Fibroblast of lung (primary cell): Measurements from ENCODE around the gene ZNF280C. TPM values are rescaled to one million over a fixed set of nuclear protein-coding genes. Genes with fewer than 3 reads are reported as not detected.
A peak's percentile ranks its signal among the peaks of the same experiment; 100 is the strongest.

ENCODE experiments used
- DNase-seq, 2 donors: peaks; one replicate each; pipeline versions ENCODE4 v3.0.0 to v3.0.0-alpha.2; 2010; ENCODE audit warnings: low read depth in 2 of 2
- H2AFZ ChIP-seq: 2 replicates; pipeline ENCODE4 v1.5.1; 2012; ENCODE audit warnings: low read length, control low read depth, inconsistent platforms
- H3K27ac ChIP-seq: 2 replicates; pipeline ENCODE4 v1.5.1; 2011; ENCODE audit warnings: low read length, control low read depth; ENCODE audit not compliant: insufficient read depth
- H3K27me3 ChIP-seq: 2 replicates; pipeline ENCODE4 v1.5.1; 2011; ENCODE audit warnings: mild to moderate bottlenecking, low read length; ENCODE audit not compliant: control insufficient read depth, insufficient read depth
- H3K36me3 ChIP-seq: 2 replicates; pipeline ENCODE4 v1.5.1; 2011; ENCODE audit warnings: low read length; ENCODE audit not compliant: control insufficient read depth, insufficient read depth
- H3K4me1 ChIP-seq: 2 replicates; pipeline ENCODE4 v1.5.1; 2011; ENCODE audit warnings: low read length; ENCODE audit not compliant: control insufficient read depth, insufficient read depth; ENCODE audit errors: extremely low read depth
- H3K4me2 ChIP-seq: 2 replicates; pipeline ENCODE4 v1.5.1; 2011; ENCODE audit warnings: low read length, control low read depth; ENCODE audit not compliant: insufficient read depth; ENCODE audit errors: extremely low read depth
- H3K4me3 ChIP-seq, 4 experiments: fragments of 200-600 bp in 1 of 4; sonication (generic) in 1 of 4; replicated peaks in 1 of 4; 2 replicates each; pipeline ENCODE4 v1.5.1; 2011 to 2016; ENCODE audit warnings: low read length in 4 of 4, low read depth in 3 of 4, mild to moderate bottlenecking in 3 of 4, control low read depth in 2 of 4, inconsistent platforms in 1 of 4, mixed read lengths in 1 of 4; ENCODE audit not compliant: insufficient read depth in 1 of 4; ENCODE audit errors: control extremely low read depth in 1 of 4
- H3K79me2 ChIP-seq: 2 replicates; pipeline ENCODE4 v1.5.1; 2012; ENCODE audit warnings: mild to moderate bottlenecking, low read length, inconsistent platforms; ENCODE audit not compliant: control insufficient read depth, insufficient read depth
- H3K9ac ChIP-seq: 2 replicates; pipeline ENCODE4 v1.5.1; 2011; ENCODE audit warnings: mild to moderate bottlenecking, low read length, control low read depth; ENCODE audit not compliant: insufficient read depth
- H3K9me3 ChIP-seq: 2 replicates; pipeline ENCODE4 v1.5.1; 2012; ENCODE audit warnings: low read depth, low read length; ENCODE audit not compliant: control insufficient read depth, insufficient read depth
- H4K20me1 ChIP-seq: 2 replicates; pipeline ENCODE4 v1.5.1; 2011; ENCODE audit warnings: low read length; ENCODE audit not compliant: control insufficient read depth, insufficient read depth; ENCODE audit errors: extremely low read depth
- CTCF ChIP-seq, 2 donors: IDR thresholded peaks in 1 of 2; conservative IDR thresholded peaks in 1 of 2; 1 replicate in 1 of 2; 2 replicates in 1 of 2; pipeline ENCODE4 v1.5.1; 2011 to 2012; ENCODE audit warnings: low read length in 2 of 2, control low read depth in 1 of 2, inconsistent platforms in 1 of 2, low read depth in 1 of 2, mild to moderate bottlenecking in 1 of 2
- EZH2 ChIP-seq: IDR thresholded peaks from 2 replicates; pipeline ENCODE4 v1.5.1; 2012; ENCODE audit warnings: low read length, control low read depth, mild to moderate bottlenecking; ENCODE audit errors: missing control alignments
- polyA plus RNA-seq, 2 donors: library from polyadenylated mRNA; depleted of rRNA in 1 of 2; stranded (reverse) in 1 of 2; unstranded in 1 of 2; fragments of >200 nt; gene quantifications; 2 replicates each; pipeline ENCODE4 v1.2.1, GENCODE V29; 2011 to 2012; ENCODE audit warnings: missing spikeins in 1 of 2
- total RNA-seq: library from RNA; depleted of rRNA; stranded (reverse); fragments of >200 nt; gene quantifications from 2 replicates; pipeline ENCODE4 v1.2.1, GENCODE V29; 2014

ZNF280C gene
- total and polyA plus RNA-seq, 2 donors (not counting 1 experiment from before 2014, with no cell fraction given) = 4.1 to 8.7 TPM

- no peak overlapping the region for H3K4me3 ChIP-seq
- DNase-seq = peak; percentile 71 to 85
- H3K9me3 ChIP-seq = no peaks in the 10 kb centered on the region
- no peak overlapping the region for H3K4me2 ChIP-seq
- H3K9ac ChIP-seq = no peak overlapping the region
- H4K20me1 ChIP-seq = no peaks in the 10 kb centered on the region
- TF ChIP-seq CTCF (conservative IDR thresholded peaks at IDR 0.05 in 1 of 2, IDR thresholded peaks at IDR 0.05 in 1 of 2; ENCODE audit: low read depth in 1 of 2, low read length in 2 of 2) (no peak), EZH2 (no peak)
- peak overlapping the region; percentile 77 for H3K27ac ChIP-seq
- no peak overlapping the region for H2AFZ ChIP-seq
- no peaks in the 10 kb centered on the region for H3K36me3 ChIP-seq
- H3K27me3 ChIP-seq = no peaks in the 10 kb centered on the region
- H3K4me1 ChIP-seq = peaks cover 7% of the 10 kb centered on the region
- no peaks in the 10 kb centered on the region for H3K79me2 ChIP-seq
Observed at GRCh38 chrX:130174045-130174704, 94.5 kb downstream of the ZNF280C start.

DNA sequence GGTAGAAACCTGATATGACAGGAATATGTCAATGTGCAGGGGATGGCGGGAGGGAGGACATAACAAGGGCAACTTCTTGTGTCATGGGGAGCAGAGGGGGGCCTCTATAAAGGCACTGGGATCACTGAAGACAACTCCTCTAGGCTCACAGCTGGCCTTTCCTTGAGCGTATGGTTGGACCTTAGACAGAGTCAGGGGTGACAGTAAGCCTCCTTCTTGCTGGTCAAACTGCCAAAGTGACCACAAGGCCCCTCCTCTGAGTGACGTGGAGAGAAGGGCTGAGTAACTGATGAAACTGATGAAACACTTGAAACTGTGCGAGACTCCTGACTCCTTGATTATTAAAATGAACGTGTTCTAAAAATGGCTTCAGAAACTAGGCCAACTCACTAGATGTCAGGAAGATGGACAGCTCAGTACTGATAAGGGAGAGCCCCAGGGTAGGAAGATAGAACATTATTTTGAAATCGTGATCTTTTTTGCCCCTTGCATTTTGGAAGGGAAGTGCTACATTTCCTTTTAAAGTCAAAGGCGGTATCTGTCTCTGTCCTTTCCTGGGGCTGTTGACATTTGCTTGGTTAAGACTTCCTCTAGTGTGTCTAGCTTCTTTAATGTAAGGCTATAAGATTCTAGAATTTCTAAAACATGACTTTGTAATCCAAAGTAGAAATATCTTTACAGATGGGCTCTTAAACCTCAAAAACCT is 95.4 kb downstream of the ZNF280C start:
- no peak overlapping the region for H3K9ac ChIP-seq

More for the DNA sequence above, 95.4 kb downstream of the ZNF280C start:
- no peaks in the 10 kb centered on the region for H3K27me3 ChIP-seq
- DNase-seq = peak; percentile 79 to 93
- H3K27ac ChIP-seq = peak overlapping the region; percentile 77
- no peak for TF ChIP-seq EZH2
- no peak for TF ChIP-seq CTCF (conservative IDR thresholded peaks at IDR 0.05 in 1 of 2, IDR thresholded peaks at IDR 0.05 in 1 of 2; ENCODE audit: low read depth in 1 of 2, low read length in 2 of 2)
- H4K20me1 ChIP-seq = no peaks in the 10 kb centered on the region
- H2AFZ ChIP-seq = no peak overlapping the region
- peaks cover 7% of the 10 kb centered on the region for H3K4me1 ChIP-seq
- H3K36me3 ChIP-seq = no peaks in the 10 kb centered on the region
- H3K79me2 ChIP-seq = no peaks in the 10 kb centered on the region
- peak overlapping the region in 2 of 4 experiments; percentile 54 to 55 for H3K4me3 ChIP-seq
- peak overlapping the region; percentile 38 for H3K4me2 ChIP-seq
- no peaks in the 10 kb centered on the region for H3K9me3 ChIP-seq
